ENCODE measurements around the gene C4A.

DNA sequence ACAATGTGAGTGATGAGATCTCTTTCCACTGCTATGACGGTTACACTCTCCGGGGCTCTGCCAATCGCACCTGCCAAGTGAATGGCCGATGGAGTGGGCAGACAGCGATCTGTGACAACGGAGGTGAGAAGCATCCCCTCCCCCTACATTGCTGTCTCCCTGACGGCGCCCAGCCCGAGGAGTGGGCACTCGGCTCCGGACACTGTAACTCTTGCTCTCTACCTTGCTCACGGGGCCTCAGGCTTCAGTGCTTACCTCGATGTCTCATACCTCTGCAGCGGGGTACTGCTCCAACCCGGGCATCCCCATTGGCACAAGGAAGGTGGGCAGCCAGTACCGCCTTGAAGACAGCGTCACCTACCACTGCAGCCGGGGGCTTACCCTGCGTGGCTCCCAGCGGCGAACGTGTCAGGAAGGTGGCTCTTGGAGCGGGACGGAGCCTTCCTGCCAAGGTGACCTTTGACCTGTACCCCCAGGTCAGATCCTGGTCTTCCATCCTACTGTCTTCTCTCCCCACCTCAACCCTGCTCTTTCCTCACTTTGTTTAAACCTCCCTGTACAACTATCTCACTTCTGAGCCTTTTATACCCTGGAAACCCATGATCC lies 34.7 kb upstream of the C4A start:
- TF ChIP-seq RARB (CRISPR knock-in tag; IDR thresholded peaks at IDR 0.05) (no peak), GLIS3 (CRISPR knock-in tag; IDR thresholded peaks at IDR 0.05) (no peak), ARNTL (CRISPR knock-in tag; IDR thresholded peaks at IDR 0.05; ENCODE audit: borderline replicate concordance, low read depth) (no peak)
